ENCODE data around the gene TSEN2.
"Not testable (repeated sequence)": the region's sequence is repeated elsewhere in the genome, so short reads cannot be mapped to it uniquely, and the experiment has no call there.

Gene TSEN2

DNA sequence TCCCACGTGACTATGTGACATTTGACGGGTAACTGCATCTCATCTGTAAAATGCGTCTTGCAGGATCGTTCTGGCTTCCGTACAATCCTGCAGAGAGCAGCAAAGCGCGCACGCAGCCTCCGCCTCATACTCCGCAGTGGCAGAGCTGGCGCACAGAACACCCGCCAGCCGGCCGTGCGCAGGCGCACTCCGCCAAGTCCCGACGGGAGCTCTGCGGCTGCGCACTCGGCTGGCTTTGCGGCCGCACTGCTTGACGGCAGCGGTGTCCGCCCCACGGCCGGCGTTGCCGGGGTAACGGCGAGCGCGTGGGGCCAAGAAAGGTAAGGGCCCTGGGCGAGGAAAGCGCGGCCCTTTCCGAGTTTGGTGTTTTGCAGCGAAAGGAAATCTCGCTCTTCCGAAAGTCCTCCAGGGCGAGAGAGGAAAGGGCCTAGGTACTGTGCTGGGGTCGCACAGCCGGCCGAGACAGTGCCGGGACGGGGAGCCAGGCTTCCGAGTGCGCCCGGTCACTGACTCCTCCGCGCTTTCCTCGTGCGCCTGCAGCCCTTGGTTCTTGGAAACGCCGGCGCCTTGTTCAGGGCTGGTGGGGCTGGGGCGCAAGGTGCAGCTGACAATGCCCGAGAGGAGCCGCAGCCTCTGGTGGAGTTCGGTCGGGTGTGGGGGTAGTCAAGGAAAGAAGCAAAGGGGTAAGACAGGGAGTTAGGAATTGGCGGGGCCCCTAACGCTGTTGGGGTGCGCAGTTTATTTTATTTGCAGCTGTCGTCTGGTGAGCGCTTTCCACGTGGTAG, at the start of gene TSEN2:
Gene TSEN2 (plus strand): TSS at position 283 of the 785 bp plus-strand sequence. CDS start 5,321 bp downstream, outside the sequence.
- DNase-seq = peak; percentile 87

GRCh38 chr3:12436514-12437220, 47.6 kb upstream of the TSEN2 start:
- DNase-seq = no peak

DNA sequence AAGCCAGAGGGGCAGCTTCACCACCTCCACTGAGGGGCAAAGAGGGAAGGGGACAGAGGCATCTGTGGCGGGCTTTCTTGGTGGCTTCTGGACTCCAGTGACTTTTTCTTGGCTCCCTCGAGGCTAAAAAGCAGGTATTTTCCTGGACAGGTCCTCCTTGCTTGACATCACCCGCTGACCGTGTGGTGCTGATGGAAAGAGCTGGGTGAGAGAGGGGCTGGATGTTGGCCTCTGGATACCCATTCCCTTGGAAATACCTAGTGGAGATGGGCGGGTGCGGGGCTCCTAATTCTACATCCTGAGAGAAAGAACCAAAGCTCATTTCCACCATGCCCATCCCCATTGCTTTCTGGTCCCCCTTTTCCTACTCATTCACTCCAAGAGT, 47.1 kb upstream of the TSEN2 start:
- no peak for DNase-seq

GRCh38 chr3:12437861-12438260, 46.4 kb upstream of the TSEN2 start:
- no peak for DNase-seq

DNA sequence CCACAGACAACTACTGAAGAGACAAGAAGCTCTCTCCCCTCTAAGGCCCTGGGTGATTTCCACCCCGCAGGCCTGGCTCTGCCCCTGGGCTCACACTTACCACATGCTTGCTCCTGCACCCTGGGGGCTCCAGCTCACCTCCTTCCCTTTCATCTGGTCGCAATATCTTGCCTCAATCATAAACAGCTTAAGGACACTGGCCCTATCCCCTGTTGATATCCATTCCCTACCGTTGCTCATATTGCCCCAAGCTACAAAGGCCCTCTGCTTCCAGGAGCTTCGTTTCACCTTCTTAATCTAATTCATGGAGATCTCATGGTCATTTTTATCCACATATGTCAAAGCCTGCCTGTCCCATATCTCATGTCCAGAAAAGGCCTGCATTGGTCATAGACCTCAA, 46.0 kb upstream of the TSEN2 start:
- no peak for DNase-seq

DNA sequence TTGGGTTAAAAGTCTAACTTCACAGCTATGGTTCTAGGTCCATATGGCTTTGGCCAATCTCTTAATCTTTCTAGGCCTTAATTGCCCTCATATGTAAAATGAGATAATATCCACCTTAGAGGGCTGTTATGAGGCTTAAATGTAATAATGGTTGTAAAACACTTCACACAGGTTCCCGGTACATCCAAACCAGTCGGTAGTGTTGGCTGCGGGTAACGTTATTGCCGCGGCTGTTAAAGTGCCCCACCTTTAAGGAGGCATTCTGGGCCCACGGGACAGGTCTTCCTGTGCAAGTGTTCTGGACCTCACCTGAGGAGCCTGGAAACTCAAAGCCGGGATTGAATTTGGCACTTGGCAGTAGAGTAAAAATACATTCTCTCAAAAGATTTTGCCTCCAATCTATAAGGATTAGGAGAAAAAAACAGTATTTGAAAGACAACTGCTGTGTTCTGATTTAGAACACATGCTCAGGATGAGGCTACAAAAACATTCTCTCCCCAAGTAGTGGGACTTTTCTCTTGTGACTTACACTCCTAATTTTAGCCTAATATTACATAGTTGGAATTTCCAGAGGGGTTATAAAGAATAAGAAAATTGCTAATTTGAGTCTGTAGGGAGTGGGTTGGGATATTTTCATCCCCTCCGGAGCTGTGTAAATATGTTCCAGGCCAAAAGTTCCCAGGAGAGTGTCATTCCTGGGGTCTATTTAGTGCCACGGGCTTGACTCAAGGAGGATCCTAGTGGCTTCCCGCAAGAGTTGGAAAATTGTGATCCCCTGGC, 44.9 kb upstream of the TSEN2 start:
- no peak for DNase-seq

DNA sequence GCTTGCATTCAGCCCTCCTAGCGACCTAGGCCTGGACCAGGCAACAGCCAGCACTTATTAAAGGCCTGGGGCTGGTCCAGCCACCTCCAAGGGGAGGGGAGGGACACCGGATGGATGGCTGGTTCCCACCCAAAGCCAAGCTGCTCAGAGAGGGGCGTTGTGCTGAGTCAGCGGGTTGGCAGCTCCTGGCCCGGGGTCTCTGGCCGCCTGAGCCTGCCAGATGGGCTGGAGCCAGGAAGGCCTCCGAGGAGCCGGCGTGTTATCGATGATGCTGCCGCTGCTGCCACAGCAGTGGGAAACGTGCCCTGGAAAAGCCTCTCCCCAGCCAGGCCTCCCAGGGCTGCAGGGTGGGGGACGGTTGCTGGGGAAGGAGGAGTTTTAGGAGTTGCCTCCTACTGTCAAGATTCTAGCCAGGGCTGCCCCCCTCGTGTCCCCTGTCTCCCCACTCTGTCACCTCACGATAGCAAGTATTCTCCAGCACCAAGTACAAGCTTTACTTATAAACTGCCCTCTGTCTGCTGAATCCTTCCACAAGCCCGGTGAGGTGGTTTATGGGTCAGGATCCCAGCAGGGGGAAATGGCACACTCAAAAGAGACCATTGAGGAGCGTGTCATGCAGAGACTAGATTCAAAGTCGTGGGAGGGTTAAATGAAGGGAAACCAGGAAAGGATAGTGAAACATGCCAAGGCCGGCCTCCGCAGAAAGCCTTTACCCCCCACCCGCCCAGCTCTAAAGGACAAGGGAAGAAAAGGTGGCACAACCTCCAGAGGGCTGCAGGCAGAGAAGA, 43.2 kb upstream of the TSEN2 start:
- no peak for DNase-seq

DNA sequence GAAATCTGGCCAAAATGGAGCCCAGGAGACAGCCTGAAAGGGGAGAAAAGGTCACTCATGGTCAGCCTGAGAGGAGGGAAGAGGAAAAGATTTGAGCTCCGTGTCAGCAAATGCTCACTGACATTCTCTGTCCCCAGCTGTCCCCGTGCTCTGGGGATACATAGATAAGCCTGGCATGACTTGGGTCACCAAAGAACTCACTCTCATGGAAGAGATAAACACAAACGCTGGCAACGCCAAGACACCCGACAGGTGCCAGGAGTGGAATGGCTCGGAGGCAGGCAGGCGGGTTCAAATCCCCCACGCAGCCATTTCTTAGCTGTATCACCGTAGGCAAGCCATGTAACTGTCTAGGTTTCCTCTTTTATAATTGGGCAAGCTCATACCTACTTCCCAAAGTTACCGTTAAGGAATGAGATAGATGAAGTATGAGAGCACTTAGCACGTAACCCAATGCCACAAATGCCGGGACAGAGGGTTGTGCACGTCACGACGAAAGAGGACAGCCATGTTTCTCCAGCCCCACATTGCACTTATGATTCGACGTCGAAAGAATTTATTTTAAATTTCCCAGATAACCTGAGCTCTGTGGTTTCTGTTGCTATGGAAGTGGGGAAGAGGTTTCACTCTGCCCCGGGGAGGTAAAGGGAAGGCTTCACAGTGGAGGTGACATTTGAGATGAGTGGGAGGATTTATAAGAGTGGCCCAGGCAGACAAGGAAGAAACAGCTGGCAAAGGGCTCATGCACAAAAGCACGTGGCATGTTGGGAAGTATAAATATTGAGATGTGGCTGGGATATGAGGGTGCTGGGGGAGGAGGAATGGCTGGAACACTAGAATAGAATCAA, 41.4 kb upstream of the TSEN2 start:
- DNase-seq = no peak

GRCh38 chr3:12443781-12444522, 40.3 kb upstream of the TSEN2 start:
- no peak for DNase-seq

- DNase-seq = no peak
Measured at GRCh38 chr3:12444582-12445471, 39.5 kb upstream of the TSEN2 start.

GRCh38 chr3:12445523-12446240, 38.6 kb upstream of the TSEN2 start:
- DNase-seq = no peak

DNA sequence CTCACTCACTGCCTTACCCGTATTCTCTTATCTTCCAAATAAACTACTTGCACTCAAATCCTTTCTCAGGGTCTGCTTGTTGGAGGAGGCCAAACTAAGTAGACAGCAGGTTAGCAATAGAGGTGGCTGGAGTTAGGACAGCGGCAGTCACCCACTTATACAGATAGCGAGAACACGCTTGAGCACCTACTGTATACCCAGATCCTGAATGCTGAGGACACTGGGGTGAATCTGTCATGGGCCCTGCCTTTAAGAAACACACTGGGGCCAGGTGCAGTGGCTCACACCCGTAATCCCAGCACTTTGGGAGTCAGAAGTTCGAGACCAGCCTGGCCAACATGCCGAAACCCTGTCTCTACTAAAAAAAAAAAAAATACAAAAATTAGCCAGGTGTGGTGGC, 38.0 kb upstream of the TSEN2 start:
- no peak for DNase-seq

- no peak for DNase-seq
Measured at GRCh38 chr3:12447075-12447474, 37.2 kb upstream of the TSEN2 start.

DNA sequence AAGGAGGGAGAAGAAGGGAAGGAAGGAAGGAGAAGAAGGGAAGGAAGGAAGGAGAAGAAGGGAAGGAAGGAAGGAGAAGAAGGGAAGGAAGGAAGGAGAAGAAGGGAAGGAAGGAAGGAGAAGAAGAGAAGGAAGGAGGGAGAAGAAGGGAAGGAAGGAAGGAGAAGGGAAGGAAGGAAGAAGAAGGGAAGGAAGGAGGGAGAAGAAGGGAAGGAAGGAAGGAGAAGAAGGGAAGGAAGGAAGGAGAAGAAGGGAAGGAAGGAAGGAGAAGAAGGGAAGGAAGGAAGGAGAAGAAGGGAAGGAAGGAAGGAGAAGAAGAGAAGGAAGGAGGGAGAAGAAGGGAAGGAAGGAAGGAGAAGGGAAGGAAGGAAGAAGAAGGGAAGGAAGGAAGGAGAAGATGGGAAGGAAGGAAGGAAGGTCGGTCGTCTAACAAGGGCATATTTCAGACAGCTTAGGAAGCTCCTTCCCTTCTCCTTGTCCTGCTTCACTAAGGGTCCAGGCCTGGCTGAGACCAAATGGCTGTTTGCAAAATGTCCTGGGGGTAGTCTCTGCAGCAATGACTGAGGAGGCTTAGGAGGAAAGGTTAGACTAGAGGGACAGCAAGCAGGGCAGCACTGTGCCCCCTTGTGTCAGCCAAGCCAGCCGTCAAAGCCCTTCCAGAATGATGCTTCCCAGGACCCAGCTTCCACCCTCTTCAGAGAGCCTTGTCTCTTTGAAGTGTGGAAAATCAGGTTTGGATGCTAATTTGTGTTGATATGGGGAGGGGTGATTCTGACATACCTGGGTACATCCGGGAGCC, 35.7 kb upstream of the TSEN2 start:
- not testable (repeated sequence) for DNase-seq

DNA sequence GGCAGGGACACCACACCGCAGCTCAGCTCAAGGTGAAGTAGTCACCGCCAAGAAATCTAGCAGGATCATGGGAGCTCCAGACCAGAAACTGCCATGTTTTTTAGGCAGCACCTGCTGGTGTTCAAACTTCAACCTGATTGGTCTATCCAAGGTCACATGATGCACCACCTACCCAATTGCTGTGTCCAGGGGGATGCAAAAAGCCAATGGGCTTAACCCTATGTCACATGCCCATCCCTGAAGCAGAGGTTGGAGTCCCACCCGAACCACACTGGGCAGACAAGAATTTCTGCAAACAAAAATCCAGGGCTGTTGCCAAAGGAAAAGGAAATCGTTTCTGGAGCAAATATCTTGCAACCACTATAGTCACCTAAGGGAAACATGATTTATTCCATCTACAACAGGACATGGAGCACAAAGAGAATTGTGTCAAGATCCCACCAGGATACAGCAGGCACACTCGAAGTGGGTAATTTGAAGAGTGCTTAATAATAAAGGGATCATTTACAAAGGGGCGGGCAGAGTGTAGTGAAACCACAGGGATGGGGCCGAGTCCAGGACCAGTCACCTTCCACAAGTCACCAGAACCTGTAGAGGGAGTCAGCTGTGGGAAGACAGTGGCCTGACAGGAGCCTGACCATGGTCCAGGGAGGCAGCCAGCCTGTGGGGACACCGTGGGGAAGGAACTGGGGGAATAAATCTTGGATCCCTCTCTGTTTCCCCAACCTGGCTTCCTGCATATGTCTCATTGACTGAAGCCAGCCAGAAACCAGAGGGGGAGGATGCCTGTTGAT, 34.2 kb upstream of the TSEN2 start:
- no peak for DNase-seq

- DNase-seq = no peak
Measured at GRCh38 chr3:12451481-12451880, 32.8 kb upstream of the TSEN2 start.

- no peak for DNase-seq
Measured at GRCh38 chr3:12451960-12452359, 32.3 kb upstream of the TSEN2 start.

Data from cortex of kidney (tissue), 1 donor.